Measurements from ENCODE around the gene GDF15.
"Not testable (repeated sequence)": the region's sequence is repeated elsewhere in the genome, so short reads cannot be mapped to it uniquely, and the experiment has no call there.

GDF15 gene

DNA sequence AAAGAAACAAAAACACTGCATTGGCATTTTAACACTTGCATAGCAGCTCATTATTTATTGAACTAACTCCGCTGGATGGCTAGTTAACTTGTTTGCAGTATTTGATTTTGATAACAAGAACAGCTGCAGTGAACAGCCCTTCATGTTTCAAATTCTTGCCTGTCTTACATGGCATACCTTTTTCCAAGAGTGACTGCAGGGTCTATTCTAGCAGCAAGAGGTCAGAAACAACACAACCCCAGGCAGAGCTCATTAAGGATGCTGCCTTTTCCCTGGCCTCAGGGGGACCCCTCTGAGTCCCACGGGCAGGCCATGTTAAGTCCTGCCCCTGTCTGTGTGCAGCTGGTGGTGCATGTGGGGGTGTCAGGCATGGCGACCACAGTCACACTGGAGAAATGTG, 28.9 kb upstream of the GDF15 start:
- Histone ChIP-seq H3K9me3 (no peaks in the 10 kb centered on the region), H3K4me3 (ENCODE audit: low read depth in 1 of 2, low read length in 1 of 2) (no peak overlapping the region), H3K27ac (no peak overlapping the region), H3K27me3 (no peaks in the 10 kb centered on the region), H3K4me1 (ENCODE audit: control insufficient read depth in 1 of 2, insufficient read depth in 1 of 2, low read depth in 1 of 2, low read length in 1 of 2) (no peaks in the 10 kb centered on the region), H3K36me3 (peaks cover 52% of the 10 kb centered on the region)
- TF ChIP-seq CTCF (IDR thresholded peaks at IDR 0.05): no peak

- Histone ChIP-seq H3K36me3 (peaks cover 44% of the 10 kb centered on the region), H3K27me3 (no peaks in the 10 kb centered on the region), H3K4me1 (ENCODE audit: control insufficient read depth in 1 of 2, insufficient read depth in 1 of 2, low read depth in 1 of 2, low read length in 1 of 2) (peaks cover 18 to 23% of the 10 kb centered on the region in 2 experiments), H3K9me3 (no peaks in the 10 kb centered on the region), H3K4me3 (ENCODE audit: low read depth in 1 of 2, low read length in 1 of 2) (no peak overlapping the region), H3K27ac (no peak overlapping the region)
- TF ChIP-seq CTCF (IDR thresholded peaks at IDR 0.05): no peak
Measured at GRCh38 chr19:18361646-18362045, 24.3 kb upstream of the GDF15 start.

DNA sequence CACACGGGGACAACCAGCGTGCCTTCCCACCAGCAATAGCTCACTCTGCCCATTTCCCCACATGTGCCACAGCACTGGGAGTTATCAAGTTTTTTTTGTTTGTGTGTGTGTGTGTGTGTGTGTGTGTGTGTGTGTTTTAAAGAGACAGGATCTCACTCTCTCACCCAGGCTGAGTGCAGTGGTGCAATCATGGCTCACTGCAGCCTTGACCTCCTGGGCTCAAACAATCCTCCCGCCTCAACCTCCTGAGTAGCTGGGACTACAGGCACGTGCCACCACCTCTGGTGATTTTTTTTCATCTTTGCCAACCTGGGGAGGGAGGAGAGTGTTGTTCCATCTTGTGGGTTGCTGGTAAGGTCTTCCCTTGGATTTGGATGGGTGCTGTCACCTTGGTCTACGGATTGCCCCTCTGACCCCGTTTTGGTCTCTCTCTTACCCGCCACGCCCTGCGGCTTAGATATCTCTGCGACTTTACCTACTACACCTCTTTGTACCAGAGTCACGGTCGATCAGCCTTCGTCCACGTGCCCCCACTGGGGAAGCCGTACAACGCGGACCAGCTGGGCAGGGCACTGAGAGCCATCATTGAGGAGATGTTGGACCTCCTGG, 22.9 kb upstream of the GDF15 start:
- TF ChIP-seq CTCF (IDR thresholded peaks at IDR 0.05): no peak
- no peak overlapping the region for H3K4me3 ChIP-seq (ENCODE audit: low read depth in 1 of 2, low read length in 1 of 2)
- H3K27me3 ChIP-seq: no peaks in the 10 kb centered on the region
- H3K9me3 ChIP-seq: no peaks in the 10 kb centered on the region
- peaks cover 18 to 23% of the 10 kb centered on the region in 2 experiments for H3K4me1 ChIP-seq (ENCODE audit: control insufficient read depth in 1 of 2, insufficient read depth in 1 of 2, low read depth in 1 of 2, low read length in 1 of 2)
- peaks cover 30% of the 10 kb centered on the region for H3K36me3 ChIP-seq
- peak overlapping the region; percentile 33 for H3K27ac ChIP-seq

DNA sequence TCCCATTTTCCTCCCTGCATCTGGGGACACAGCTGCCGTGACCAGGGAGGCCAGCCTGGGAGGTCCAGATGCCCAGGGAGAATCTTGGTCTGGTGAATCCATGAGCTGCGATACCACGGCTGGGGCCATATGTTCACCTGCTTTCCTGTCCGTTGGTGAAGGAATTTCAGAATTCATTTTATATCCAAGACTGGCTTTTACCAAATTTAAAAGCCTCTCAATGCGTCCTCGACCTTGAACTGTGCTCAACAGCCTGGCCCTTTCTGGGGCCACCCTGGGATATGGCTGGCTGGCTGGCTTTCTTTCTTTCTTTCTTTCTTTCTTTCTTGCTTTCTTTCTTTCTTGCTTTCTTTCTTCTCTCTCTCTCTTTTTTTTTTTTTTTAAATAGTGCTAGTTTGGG, 22.2 kb upstream of the GDF15 start:
- Histone ChIP-seq H3K4me3 (ENCODE audit: low read depth in 1 of 2, low read length in 1 of 2) (no peak overlapping the region), H3K4me1 (ENCODE audit: control insufficient read depth in 1 of 2, insufficient read depth in 1 of 2, low read depth in 1 of 2, low read length in 1 of 2) (peaks cover 18 to 23% of the 10 kb centered on the region in 2 experiments), H3K36me3 (peaks cover 24% of the 10 kb centered on the region), H3K27ac (peak overlapping the region; percentile 33), H3K9me3 (no peaks in the 10 kb centered on the region), H3K27me3 (no peaks in the 10 kb centered on the region)
- TF ChIP-seq CTCF (IDR thresholded peaks at IDR 0.05): no peak

DNA sequence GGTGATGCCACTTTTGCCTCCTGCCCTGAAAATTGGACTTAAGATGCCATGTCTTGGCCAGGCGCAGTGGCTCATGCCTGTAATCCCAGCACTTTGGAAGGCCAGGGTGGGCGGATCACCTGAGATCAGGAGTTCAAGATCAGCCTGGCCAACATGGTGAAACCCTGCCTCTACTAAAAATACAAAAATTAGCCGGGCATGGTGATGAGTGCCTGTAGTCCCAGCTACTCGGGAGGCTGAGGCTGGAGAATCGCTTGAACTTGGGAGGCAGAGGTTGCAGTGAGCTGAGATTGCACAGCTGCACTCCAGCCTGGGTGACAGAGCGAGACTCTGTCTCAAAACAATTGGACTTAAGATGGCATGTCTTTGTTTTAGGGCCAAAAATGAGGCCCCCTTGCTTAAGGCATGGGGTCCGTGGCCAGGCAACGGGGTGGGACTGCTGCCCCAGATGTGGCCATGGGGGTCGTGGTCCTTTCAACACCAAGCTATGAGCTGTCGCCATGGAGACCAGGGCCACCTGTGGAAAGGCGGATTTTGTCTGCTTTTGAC, 21.6 kb upstream of the GDF15 start:
- Histone ChIP-seq H3K36me3 (peaks cover 18% of the 10 kb centered on the region), H3K27ac (peak overlapping the region; percentile 64), H3K4me1 (ENCODE audit: control insufficient read depth in 1 of 2, insufficient read depth in 1 of 2, low read depth in 1 of 2, low read length in 1 of 2) (peaks cover 18 to 23% of the 10 kb centered on the region in 2 experiments)
- H3K9me3 ChIP-seq; H3K27me3 ChIP-seq; H3K4me3 ChIP-seq (ENCODE audit: low read depth in 1 of 2, low read length in 1 of 2): not testable (repeated sequence)

GRCh38 chr19:18364826-18365528, 21.0 kb upstream of the GDF15 start:
- Histone ChIP-seq H3K27ac (peak overlapping the region; percentile 64), H3K9me3 (no peaks in the 10 kb centered on the region), H3K27me3 (no peaks in the 10 kb centered on the region), H3K36me3 (peaks cover 12% of the 10 kb centered on the region), H3K4me3 (ENCODE audit: low read depth in 1 of 2, low read length in 1 of 2) (no peak overlapping the region), H3K4me1 (ENCODE audit: control insufficient read depth in 1 of 2, insufficient read depth in 1 of 2, low read depth in 1 of 2, low read length in 1 of 2) (peaks cover 18 to 23% of the 10 kb centered on the region in 2 experiments)
- TF ChIP-seq CTCF (IDR thresholded peaks at IDR 0.05): no peak

All from neutrophil (primary cell).